Renal cortex interstitium (tissue), 11 donors: Measurements from ENCODE around the gene AP2A1. TPM values are rescaled to one million over a fixed set of nuclear protein-coding genes. Genes with fewer than 3 reads are reported as not detected.
A peak's percentile ranks its signal among the peaks of the same experiment; 100 is the strongest.

Experiments used
- DNase-seq, 11 donors: peaks; one replicate each; pipeline ENCODE4 v3.0.0-alpha.2; 2013; ENCODE audit warnings: low read depth in 9 of 11, low spot score in 4 of 11; ENCODE audit errors: extremely low read depth in 1 of 11
- polyA plus RNA-seq, 3 donors: library from polyadenylated mRNA; unstranded; fragments of 120-200 nt; gene quantifications; one replicate each; pipeline ENCODE4 v1.2.1, GENCODE V29; 2013; ENCODE audit not compliant: insufficient read length in 3 of 3

AP2A1 gene
- polyA plus RNA-seq, 3 donors = 44.5 to 69.2 (median 66.9) TPM

DNA sequence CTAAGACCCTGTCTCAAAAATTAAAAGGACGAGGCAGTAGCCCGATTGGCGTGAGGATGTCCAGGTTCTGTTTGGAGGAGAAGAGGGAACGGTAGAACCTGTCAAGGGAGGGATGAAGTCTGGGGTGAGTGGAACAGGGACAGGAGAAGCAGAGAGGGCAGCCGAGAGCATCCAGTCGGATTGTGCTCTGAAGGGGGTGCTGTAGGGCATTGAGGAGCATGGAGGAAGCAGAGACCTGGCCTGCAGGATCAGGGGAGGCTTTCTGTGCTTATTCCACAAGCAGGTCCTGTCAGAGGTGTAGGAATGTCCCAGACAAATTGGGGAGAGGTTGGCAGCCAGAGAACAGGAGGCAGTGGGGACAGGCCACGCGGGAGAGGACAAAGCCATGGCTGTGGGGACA, 14.1 kb downstream of the AP2A1 start:
- DNase-seq = no peak

DNA sequence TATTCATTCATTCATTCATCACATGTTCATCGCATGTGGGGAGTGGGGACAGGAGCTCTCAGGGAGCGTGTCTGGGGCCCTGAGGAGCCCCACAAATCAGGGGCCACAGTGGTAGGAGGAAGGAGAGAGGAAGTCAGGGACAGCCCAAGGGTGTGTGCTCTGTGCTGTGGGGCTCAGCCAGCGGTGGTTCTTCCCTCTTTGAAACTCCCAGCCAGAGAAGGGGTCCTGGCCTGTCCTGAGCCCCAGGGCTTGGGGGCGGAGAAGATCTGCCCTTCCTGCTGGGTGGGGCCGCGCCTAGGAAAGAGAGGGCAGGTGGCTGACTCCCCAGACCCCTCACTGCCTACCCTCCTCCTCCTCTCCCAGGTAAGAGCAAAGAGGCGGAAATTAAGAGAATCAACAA, 14.6 kb downstream of the AP2A1 start:
- DNase-seq = no peak

DNA sequence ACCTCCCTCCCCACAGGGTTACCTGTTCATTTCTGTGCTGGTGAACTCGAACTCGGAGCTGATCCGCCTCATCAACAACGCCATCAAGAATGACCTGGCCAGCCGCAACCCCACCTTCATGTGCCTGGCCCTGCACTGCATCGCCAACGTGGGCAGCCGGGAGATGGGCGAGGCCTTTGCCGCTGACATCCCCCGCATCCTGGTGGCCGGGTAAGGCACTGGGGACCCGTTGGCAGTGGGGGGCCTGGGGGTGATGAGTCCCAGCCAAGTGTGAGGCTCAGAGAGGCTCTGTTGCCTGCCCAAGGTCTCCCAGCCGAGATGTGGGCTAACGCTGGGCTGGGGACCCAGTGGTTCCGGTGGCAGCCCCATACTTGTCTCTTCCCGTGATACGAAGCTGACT, 15.7 kb downstream of the AP2A1 start:
- no peak for DNase-seq

DNA sequence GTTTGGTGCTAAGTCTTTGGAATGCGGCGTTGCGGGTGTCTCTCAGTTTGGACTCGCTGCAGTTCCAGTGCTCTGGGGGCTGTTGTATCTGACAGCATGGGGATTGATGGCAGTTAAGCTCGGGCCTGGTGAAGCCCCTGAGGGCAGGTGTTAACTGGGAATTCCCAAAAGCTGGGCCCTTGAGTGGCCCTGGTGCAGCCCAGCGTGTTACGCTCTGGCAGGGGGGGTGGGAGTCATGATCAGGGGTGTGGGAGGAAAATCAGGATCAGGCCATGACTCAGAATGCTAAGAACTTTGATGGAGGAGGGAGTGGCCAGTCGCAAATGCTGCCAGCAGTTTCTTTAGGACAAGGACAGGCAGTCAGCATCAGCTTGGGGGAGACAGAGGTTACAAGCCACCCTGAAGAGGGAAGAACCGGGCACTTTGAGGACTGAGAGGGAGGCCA, 19.6 kb downstream of the AP2A1 start:
- DNase-seq = no peak

DNA sequence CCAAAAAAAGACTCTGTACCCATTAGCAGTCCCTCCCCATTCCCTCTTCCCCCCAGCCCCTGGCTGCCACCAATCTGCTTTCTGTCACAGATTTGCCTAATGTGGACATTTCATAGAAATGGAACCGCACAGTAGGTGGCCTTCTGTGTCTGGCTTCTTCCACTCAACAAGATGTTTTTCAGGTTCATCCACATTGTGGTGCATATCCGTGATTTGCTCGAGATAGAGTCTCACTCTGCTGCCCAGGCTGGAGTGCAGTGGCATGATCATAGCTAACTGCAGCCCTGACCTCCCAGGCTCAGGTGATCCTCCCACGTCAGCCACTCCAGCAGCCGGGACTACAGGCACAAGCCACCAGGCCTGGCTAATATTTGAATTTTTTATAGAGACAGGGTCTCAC, 20.9 kb downstream of the AP2A1 start:
- DNase-seq = no peak

DNA sequence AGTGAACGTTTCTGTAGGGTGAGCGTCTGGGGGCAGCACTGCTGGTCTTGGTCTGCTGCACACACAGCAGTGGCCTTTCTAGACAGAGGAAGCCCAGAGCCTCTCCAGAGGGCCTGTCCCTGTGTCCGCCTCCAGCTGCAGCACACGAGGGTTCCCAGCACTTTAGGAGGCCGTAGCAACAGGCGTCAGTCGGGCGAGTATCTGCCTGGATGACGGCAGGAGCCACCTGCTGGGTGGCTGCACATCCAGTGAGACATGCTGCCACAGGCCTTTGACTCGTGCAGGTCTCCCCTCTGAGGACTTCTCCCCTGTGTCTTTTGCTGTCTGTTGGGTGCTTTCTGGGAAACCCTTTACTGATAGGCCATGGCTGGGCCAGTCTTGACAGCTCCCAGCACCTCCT, 22.1 kb downstream of the AP2A1 start:
- DNase-seq = no peak

DNA sequence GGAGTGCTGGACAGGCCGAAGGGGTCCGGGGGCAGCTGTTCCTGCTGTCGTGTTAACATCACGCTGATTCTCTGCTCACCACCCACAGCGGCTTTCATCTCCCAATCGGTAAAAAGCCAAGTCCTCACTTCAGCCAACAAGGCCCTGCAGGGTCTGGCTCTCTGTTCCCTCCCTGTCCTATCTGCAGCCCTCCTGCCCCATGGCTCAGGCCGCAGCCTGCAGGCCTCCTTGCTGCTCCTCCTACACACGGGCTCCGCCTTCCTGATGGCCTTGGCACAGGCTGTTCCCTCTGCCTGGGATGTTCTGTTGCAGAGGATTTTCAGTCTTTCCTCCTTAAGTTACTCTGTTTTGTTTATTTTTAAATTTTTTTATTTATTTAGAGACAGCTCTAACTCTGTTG, 24.1 kb downstream of the AP2A1 start:
- no peak for DNase-seq

DNA sequence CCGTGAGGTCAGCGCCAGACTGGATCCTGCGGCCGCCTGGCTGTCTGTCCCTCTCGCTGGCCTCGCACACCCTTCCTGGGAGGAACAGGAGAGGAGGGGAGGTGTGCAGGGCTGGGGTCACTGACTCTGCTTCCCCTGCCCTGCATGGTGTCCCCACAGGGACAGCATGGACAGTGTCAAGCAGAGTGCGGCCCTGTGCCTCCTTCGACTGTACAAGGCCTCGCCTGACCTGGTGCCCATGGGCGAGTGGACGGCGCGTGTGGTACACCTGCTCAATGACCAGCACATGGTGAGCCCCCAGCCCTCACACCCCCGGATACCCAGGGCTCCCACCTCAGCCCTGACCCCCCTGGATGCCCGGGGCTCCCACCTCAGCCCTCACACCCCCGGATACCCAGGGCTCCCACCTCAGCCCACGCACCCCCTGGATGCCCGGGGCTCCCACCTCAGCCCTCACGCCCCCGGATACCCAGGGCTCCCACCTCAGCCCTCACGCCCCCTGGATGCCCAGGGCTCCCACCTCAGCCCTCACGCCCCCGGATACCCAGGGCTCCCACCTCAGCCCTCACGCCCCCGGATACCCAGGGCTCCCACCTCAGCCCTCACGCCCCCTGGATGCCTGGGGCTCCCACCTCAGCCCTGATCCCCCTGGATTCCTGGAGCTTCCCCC, 25.1 kb downstream of the AP2A1 start:
- no peak for DNase-seq

DNA sequence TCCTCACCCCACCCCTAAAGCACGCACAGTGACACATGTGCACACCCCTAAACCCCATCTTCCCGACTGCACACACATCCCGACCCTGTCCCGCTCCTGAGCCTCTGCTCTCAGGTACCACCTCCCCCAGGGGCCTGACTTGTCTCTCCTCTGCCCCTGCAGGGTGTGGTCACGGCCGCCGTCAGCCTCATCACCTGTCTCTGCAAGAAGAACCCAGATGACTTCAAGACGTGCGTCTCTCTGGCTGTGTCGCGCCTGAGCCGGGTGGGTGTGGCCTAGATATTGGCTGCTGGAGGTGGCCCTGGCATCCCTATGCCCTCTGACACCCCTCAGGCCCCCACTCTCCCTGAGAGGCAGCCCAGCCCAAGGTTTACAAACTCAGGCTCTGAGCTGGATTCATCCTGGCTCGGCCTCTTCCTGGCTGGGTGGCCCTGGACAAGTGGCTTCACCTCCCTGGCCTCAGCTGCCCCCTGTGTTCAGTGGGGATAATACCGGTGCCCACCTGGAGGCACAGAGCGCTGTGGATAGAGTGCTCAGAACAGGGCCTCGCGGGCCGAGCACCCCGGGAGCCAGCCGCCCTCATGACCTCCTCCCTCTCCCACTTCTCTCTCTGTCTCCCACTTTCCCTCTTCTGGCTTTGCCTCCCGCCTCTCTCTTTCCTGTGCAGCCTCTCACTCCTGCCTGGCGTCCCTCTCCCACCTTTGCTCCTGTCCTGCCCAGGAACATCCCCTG, 26.2 kb downstream of the AP2A1 start:
- DNase-seq = no peak

DNA sequence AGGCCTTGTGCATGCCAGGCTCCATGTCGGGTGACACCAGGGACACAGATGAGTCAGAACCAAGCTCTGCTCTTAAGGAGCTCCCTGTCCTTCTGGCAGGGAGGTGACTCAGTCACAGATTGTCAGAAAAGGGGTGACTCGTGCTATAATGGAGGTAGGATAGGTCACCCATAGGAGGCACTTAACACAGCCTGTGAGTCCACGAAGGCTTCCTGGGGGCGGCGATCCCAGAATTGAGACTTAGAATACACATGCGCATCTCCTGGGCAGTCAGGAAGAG, 26.7 kb downstream of the AP2A1 start:
- no peak for DNase-seq

DNA sequence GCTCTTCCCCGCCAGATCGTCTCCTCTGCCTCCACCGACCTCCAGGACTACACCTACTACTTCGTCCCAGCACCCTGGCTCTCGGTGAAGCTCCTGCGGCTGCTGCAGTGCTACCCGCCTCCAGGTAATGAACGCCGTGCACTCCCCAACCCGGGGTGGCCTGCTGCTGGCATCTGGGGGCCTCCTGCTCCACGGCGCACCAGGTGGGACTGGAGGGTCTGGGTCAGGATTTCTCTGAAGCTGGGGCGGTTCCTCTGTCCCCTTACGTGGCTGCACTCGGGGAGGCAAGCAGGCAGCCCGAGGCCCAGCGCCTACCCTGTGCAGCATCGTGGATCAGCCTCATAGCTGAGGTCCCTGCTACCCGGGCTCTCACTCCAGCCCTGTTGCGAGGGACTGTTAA, 28.8 kb downstream of the AP2A1 start:
- DNase-seq = no peak

DNA sequence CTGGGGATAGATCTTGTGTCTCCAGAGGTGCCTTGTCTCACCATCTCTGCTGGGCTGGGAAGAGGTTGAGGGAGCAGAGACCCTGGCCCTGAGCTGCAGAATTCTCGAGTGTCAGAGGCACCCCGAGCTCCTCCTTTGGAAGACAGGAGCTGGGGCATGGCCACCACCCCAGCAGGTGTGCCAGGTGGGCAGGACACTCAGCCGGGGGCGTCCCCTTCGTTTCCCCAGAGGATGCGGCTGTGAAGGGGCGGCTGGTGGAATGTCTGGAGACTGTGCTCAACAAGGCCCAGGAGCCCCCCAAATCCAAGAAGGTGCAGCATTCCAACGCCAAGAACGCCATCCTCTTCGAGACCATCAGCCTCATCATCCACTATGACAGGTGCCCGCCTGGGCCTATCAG, 31.8 kb downstream of the AP2A1 start:
- DNase-seq = no peak

DNA sequence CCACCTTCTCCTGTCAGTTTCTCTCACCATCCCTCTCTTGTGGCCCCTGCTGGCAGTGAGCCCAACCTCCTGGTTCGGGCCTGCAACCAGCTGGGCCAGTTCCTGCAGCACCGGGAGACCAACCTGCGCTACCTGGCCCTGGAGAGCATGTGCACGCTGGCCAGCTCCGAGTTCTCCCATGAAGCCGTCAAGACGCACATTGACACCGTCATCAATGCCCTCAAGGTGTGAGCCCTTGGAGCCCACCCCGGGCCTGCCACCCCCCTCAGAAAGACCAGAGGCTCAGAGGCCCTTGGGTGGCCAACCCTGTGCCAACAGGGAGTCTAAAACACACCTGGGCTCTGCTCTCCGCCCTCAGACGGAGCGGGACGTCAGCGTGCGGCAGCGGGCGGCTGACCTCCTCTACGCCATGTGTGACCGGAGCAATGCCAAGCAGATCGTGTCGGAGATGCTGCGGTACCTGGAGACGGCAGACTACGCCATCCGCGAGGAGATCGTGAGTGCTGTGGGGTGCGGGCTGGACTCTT, 32.5 kb downstream of the AP2A1 start:
- DNase-seq = no peak

DNA sequence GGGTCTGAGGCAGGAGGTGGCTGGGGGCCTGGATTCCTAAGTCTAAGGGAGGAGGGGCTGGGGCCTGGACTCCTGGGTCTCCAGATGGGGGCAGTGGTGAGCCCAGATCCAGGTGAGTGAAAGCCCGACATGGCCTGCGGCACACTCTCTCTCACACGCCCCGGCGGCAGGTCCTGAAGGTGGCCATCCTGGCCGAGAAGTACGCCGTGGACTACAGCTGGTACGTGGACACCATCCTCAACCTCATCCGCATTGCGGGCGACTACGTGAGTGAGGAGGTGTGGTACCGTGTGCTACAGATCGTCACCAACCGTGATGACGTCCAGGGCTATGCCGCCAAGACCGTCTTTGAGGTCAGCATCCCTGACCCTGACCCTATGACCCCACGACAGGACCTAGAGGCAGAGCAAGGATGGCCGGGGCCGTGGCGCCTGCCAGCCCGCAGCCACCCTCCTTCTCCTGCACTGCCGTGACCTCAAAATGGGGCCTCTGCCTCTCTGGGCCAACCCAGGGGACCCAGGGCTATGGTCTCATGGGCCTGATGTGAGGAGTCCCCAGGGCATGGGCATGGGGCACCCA, 33.1 kb downstream of the AP2A1 start:
- DNase-seq = no peak

DNA sequence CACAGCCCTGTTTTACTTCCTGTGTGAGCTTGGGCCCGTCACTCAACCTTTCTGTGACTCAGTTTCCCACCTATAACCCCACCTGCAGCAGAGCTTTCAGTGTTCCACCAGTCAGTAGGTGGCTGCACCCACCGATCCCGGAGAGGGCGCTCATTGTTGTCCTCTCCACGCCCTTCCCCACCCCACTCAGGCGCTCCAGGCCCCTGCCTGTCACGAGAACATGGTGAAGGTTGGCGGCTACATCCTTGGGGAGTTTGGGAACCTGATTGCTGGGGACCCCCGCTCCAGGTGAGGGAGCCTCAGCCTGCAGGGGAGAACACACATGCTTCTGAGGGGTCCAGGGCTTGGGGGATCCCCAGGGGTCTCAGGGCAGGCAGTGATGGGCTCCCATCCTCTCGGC, 34.0 kb downstream of the AP2A1 start:
- DNase-seq = no peak

DNA sequence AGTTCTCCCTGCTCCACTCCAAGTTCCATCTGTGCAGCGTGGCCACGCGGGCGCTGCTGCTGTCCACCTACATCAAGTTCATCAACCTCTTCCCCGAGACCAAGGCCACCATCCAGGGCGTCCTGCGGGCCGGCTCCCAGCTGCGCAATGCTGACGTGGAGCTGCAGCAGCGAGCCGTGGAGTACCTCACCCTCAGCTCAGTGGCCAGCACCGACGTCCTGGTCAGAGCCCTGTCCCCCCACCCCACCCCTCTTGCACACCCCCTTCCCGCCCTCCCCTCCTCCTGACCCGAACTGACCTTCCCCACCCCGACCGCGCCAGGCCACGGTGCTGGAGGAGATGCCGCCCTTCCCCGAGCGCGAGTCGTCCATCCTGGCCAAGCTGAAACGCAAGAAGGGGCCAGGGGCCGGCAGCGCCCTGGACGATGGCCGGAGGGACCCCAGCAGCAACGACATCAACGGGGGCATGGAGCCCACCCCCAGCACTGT, 34.6 kb downstream of the AP2A1 start:
- DNase-seq = no peak

DNA sequence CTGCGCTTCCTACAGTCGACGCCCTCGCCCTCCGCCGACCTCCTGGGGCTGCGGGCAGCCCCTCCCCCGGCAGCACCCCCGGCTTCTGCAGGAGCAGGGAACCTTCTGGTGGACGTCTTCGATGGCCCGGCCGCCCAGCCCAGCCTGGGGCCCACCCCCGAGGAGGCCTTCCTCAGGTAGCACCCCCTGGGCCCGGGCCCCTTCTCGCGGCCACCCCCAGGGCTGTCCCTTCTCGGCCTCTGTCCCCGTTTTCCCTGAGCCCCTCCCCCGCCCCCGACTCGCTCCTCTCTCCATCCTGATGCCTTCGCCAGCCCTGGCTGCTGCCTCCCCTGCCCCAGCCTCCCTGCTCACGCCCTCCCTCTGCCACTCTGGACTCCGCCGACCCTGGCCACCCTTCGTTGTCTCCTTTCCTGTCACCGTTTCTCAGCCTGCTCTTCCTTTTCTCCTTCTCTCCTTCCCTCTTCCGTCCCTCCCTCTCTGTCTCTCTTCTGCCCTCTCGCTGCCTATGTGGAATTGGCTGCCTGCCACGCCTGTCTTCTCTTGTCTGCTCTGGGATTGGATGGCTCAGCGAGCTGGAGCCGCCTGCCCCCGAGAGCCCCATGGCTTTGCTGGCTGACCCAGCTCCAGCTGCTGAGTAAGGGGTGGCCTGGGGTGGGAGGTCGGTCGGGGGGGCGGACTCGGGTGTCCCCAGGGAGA, 35.3 kb downstream of the AP2A1 start:
- peak; percentile 66 to 91 (median 84) for DNase-seq

DNA sequence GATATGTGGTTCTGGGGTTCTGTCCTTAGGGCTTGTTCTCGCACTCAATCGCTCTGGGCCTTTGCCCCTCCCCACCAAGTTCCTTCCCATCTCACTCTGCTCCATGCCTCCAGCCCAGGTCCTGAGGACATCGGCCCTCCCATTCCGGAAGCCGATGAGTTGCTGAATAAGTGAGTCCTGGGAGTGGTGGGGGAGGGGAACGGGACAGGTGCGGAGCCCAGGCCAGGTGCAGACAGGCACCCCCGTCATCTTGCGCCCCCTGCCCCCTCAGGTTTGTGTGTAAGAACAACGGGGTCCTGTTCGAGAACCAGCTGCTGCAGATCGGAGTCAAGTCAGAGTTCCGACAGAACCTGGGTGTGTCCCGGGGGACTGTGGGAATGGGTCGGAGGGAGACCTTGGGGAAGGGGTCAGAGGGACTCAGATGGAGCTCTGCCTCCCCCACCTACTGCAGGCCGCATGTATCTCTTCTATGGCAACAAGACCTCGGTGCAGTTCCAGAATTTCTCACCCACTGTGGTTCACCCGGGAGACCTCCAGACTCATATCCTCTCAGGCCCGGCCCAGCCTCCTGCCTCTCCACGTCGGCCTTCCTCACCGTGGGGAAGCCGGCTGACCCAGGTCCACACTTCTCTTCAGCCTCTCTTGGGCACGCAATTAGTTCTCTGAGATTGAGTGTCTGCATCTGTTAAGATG, 36.2 kb downstream of the AP2A1 start:
- no peak for DNase-seq

DNA sequence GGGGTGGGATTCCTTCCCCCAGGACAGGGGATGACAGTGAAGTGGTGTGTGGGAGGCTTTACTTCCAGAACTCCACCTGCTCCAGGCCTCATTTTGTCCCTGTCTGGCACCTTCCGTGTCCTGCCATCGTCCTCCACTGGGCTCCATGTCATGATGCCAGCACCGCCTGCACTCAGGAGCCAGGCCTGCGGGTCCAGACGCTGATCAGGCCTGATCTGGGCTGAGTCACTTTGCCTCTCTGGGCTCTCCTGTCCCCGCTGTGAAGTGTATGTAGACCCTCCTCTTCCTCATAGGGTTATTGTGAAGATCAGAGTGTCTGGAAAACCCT, 36.7 kb downstream of the AP2A1 start:
- no peak for DNase-seq
